ENCODE data around the gene GTPBP6.

DNA sequence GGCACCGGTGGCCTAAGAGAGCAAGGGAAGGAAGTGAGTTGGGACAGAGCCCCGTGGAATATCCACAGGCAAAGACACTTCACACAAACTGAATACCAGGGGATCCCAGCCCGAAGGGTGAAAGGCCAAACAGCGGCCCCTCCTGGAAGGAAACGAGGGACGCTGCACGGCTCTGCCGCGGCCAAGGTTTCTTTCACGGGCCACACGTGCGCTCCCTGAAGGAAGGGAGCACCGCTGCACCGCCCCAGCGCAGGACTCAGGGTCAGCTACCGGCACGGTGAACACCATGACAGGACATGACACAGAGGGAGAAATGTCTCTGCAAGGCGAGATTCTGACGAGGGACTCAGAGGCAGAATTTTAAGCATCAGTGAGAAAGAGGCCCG is 31.5 kb upstream of the GTPBP6 start:
- TF ChIP-seq, protein P1, sequence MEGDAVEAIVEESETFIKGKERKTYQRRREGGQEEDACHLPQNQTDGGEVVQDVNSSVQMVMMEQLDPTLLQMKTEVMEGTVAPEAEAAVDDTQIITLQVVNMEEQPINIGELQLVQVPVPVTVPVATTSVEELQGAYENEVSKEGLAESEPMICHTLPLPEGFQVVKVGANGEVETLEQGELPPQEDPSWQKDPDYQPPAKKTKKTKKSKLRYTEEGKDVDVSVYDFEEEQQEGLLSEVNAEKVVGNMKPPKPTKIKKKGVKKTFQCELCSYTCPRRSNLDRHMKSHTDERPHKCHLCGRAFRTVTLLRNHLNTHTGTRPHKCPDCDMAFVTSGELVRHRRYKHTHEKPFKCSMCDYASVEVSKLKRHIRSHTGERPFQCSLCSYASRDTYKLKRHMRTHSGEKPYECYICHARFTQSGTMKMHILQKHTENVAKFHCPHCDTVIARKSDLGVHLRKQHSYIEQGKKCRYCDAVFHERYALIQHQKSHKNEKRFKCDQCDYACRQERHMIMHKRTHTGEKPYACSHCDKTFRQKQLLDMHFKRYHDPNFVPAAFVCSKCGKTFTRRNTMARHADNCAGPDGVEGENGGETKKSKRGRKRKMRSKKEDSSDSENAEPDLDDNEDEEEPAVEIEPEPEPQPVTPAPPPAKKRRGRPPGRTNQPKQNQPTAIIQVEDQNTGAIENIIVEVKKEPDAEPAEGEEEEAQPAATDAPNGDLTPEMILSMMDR (IDR thresholded peaks at IDR 0.05) = no peak
- no peak for TF ChIP-seq ZFX (IDR thresholded peaks at IDR 0.05; ENCODE audit: borderline replicate concordance)
